ENCODE results near the gene SNAP29.
"Not testable (repeated sequence)": the region's sequence is repeated elsewhere in the genome, so short reads cannot be mapped to it uniquely, and the experiment has no call there.

The SNAP29 gene

DNA sequence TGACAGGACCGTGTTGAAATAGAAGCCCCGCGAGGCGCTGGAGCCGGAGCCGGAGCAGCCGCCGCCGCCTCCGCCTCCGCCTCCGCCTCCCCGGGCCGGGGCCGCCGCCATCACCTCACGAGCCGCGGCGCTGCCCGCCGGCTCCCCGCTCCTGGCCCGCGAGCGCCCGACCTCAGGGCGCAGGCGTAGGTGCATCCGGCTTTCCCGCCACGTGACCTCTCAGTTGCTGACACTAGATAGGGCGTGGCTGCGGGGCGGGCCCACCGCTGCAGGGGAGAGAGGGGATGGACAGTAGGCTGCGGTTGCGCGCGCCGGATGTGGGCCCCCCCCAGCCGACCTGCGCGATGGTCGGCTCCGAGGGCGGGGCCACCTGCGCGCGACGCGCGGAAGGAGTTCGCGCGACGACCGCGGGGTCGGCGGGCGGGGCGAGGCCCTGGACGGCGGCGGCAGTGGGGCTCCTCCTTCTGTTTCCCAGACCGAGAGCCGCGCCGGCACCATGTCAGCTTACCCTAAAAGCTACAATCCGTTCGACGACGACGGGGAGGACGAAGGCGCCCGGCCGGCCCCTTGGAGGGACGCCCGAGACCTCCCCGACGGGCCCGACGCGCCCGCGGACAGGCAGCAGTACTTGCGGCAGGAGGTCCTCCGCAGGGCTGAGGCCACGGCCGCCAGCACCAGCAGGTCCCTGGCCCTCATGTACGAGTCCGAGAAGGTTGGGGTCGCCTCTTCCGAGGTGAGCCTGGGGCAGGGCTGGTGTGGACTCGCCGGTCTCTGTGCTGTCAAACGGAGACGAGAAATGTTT is at the start of gene SNAP29, which contains the start of gene PI4KA:
Gene SNAP29, plus strand, starts transcription at position 393 of the 802 bp plus-strand sequence. Its CDS starts 104 bp downstream, at position 497.
Gene PI4KA, minus strand, starts transcription at position 197 of the 802 bp plus-strand sequence. Its CDS starts 86 bp downstream, at position 111.
- DNase-seq: peak; percentile 74

DNA sequence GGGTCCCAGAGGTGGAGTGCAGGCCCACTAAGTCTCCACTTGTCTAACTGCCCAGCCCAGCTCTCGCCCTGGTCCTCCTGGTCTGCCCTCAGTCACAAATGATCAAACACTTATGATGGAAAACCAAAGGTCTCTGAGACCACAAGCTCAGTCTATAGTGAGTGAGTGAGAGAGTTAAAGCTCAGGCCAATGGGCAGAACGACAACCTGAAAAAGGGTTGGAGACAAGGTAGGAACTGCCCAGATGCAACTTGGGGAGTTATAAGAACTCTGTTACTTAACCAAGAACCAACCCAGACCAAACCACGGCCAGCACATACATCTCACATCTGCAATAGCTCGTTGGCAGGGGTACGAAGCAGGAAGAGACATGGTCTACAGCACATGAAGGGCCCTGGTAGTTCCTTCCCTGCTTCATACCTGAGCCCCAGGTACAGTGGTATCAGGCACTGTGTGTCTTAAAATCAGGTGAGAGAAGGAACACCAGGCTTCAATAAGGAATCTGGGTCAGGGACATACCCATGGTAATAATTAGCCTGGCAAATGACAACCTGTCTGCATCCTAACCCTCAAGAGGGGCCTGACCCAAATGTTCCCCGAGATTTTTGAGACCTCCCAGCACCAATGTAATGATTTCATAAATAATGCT is 49.1 kb upstream of the SNAP29 start:
- DNase-seq: no peak

- DNase-seq: no peak
Measured at GRCh38 chr22:20810645-20811044, 48.2 kb upstream of the SNAP29 start.

DNA sequence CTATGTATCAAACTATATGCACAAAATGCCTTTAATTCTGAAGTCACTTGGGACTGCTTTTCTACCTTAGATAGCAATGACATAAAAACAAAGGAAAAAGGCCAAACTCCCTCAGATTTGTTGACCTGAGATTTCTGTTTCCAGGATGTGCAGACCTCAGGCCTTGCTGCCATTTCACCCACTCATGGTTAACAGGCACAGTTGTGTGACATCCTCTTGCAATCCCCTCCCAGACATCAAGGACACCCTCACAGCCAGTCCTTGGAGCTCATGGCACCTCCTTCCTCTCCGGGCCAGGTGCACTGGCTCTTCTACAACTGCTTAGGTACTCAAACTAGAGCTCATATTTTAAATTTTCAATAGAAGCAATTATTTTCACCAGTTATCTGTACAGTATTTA is 47.6 kb upstream of the SNAP29 start:
- no peak for DNase-seq

DNA sequence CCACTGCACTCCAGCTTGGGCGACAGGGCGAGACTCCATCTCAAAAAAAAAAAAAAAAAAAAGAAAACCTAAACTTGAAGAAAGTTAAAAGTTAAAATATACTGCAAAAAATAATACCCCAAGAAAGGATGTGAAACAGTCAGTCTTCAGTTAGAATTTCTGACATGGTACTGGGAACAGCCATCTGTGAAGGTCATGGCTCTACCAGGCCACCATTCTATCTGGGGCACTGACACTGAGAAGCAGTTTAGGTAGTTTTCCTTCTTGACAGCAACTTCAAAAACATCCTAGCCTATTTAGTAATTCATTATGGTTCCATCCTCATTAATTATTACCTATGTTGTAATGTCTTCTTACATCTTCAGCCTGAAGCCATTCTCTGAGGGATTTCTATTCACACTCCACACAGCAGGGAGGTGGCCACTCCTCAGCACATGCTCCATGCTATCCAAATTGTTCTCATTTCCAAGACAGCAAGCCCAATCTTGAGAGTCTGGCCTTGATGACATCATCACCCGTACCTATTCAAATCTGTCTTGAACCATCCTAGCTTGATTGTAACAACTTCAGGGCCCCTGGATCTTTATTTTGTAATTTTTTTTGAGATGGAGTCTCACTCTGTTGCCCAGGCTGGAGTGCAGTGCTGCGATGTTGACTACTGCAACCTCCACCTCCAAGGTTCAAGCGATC is 46.7 kb upstream of the SNAP29 start:
- DNase-seq: no peak

- no peak for DNase-seq
Measured at GRCh38 chr22:20813056-20813455, 45.8 kb upstream of the SNAP29 start.

DNA sequence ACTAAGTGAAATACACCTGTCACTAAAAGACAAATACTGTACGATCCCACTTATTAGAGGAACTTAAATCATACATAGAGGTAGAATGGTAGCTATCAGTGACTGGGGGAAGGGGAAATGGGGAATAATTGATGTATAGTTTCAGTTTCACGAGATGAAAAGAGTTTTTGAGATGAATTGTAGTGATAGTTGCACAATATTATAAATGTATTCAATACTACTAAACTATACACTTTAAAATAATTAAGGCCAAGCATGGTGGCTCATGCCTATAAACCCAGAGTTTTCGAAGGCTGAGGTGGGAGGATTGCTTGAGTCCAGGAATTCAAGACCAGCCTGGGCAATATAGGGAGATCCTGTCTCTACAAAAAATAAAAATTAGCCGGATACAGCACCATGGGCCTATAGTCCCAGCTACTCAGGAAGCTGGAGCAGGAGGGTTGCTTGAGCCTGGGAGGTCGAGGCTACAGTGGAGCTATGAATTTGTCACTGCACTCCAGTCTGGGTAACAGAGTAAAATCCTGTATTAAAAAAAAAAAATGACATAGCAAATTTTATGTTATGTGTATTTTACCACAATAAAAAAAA is 44.5 kb upstream of the SNAP29 start:
- no peak for DNase-seq

DNA sequence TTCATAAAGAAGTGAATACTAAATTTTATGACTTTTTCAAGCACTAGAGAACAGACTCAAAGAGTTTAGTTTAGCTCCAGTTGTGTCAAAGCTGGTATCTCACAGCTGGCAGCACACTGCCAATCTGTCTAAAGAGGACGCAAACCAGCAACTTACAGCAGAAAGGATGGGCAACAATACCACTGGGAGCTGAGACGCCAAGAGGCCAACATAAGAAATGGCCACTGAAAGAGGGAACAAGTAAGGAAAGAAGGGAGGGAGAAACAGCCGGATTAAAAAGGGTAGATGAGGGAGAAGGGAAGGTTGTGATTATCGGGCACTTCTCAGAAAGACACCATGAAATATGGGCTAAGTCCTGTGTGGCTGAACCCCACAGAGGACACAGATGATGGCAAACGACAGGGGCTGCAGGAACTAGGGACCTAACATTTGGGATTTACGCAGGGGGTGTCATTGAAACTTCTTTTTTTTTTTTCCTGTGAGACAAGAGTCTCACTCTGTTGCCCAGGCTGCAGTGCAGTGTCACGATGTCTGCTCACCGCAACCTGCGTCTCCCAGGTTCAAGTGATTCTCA is 43.2 kb upstream of the SNAP29 start:
- no peak for DNase-seq

DNA sequence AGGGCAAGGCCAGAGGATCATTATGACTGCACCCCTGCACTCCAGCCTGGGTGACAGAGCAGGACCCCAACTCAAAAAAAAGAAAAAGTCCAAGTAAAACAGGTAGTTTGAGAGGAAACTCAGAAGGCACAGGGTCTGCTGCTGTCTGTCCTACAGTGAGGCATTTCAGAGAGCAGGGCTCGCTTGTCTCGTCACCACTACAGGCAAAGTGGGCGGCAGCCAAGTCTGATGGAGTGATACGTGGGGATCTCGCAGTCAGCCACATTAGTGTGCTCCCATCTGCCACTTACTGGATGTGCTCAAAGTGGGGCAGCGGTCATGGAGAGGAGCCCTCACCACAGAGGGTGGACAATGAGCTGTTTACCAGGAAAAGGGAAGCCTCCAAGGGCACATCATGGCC is 42.2 kb upstream of the SNAP29 start:
- no peak for DNase-seq

DNA sequence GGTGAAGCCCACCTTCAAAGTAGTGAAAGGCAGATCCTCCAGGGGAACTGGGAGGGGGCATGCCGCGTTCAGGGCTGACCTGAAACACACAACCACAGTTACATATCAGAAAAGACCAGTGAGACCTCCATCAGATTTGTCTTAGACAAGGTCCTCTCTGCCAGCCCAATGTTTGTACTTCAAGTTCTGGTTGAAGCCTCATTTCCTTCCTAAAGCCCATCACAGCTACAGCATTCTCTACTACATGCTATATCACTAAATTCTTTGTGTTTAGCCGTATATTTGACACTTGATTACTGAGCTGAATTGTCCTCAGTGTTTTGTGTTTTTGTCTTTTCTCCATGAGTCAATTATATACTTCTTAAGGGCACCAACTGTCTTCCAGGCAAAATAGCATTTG is 40.3 kb upstream of the SNAP29 start:
- no peak for DNase-seq

- DNase-seq: no peak
Measured at GRCh38 chr22:20819471-20819870, 39.3 kb upstream of the SNAP29 start.

GRCh38 chr22:20821717-20822239 is 37.0 kb upstream of the SNAP29 start:
- not testable (repeated sequence) for DNase-seq

DNA sequence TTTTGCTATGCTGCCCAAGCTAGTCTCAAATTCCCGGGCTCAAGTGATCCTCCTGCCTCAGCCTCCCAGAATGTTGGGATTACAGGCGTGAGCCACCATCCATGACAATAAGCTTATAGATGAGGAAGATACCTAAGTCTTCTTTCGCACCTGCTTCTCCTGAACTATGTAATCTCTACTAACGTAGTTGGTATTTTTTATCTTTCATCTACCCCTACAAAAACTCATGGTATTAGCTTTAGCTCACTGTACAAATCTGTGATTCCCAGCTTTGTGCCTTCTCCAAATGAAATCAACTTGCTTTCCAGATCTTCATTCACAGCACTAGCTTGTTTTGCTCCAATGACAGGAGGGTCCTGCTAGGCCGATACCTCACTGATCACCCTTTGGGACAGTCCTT is 36.6 kb upstream of the SNAP29 start:
- DNase-seq: no peak

DNA sequence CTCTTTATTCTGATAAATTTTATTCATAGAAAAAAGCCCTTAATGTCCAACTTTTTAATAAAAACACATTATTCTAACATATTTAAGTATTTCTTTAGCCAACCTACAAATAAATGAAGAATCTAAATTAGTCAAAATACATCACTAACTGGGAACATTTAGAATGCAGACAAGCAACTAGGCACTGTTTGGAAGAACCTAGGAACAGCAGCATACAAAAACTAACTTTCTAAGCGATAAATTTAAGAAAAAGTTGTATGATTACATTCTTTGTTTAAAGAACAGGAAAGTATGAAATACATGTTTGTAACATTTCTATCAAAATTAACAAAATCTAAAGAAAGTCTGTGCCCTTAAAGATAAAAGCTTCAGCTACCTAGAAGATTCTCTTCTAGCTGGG is 35.5 kb upstream of the SNAP29 start:
- DNase-seq: no peak

- not testable (repeated sequence) for DNase-seq
Measured at GRCh38 chr22:20825216-20825615, 33.6 kb upstream of the SNAP29 start.

- DNase-seq: no peak
Measured at GRCh38 chr22:20825624-20826023, 33.2 kb upstream of the SNAP29 start.

DNA sequence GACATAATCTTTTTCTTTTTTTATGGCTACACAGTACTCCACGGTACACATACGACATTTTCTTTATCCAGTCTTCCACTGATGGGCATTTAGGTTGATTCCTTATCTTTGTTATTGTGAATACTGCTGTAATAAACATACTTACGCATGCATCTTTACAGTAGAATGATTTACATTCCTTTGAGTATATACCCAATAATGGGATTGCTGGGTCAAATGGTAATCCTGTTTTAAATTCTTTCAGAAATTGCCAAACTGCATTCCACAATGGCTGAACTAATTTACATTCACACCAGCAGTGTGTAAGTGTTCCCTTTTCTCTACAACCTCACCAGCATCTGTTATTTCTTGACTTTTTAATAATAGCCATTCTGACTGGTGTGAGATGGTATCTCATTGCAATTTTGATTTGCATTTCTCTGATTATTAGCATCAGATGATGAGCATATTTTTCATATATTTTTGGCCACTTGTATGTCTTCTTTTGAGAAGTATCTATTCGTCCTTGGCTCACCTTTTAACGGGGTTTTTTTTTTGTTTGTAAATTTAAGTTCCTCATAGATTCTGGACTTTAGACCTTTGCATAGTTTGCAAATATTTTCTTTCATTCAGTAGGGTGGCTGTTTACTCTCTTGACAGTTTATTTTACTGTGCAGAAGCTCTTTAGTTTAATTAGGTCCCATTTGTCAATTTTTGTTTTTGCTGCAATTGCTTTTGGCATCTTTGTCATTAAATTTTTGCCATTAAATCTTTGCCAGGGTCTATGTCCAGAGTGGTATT is 32.2 kb upstream of the SNAP29 start:
- not testable (repeated sequence) for DNase-seq

- no peak for DNase-seq
Measured at GRCh38 chr22:20829491-20830134, 29.2 kb upstream of the SNAP29 start.

GRCh38 chr22:20833225-20833665 is 25.6 kb upstream of the SNAP29 start:
- DNase-seq: no peak

- DNase-seq: no peak
Measured at GRCh38 chr22:20834206-20834605, 24.6 kb upstream of the SNAP29 start.

DNA sequence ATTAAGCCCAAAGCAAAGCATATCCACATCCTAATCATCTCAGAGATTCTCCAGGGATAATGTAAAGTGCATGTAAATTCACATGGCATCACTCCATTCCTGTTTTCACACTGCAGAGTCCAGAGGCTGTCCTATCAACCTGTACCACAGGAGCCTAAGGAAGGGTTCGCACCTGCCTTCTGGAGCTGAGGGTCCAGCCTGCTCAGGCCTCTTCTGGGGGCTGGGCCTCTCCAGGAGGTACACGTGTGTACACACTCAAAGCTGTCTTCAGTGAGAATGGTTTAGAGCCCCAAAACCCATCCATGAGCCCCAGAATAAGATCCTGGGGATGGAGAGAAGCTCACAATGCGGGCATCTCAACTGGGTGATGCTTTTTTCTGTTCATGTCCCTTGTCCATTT is 24.1 kb upstream of the SNAP29 start:
- no peak for DNase-seq

All from DMS79 treated with DMSO at 0.1 percent for 48 hours (cell line).